ENCODE results near the gene SLC16A8.

GRCh38 chr22:38073150-38074130, 10.5 kb downstream of the SLC16A8 start:
- no peak for TF ChIP-seq ZNF274 (IDR thresholded peaks at IDR 0.05; ENCODE audit: low read depth, low read length)
- no peak for TF ChIP-seq YY1 (IDR thresholded peaks at IDR 0.05; ENCODE audit: insufficient read depth, insufficient read length)
